GM13976 (cell line): ENCODE results near the gene MEN1.

Source experiments
- DNase-seq: peaks from one replicate; pipeline ENCODE4 v3.0.0; 2012; ENCODE audit warnings: low spot score
- CTCF ChIP-seq: IDR thresholded peaks from 2 replicates; pipeline ENCODE4 v1.5.1; 2012; ENCODE audit warnings: borderline replicate concordance, mild to moderate bottlenecking; ENCODE audit not compliant: insufficient read depth; ENCODE audit errors: extremely low read depth, missing control alignments, control extremely low read depth
- in situ Hi-C: fragments of 300-500 bp; cut with MboI; formaldehyde crosslinking; loops from one replicate; pipeline ENCODE4 v1.12.0; 2022; ENCODE audit warnings: low sequenced_read_pairs, mixed read lengths, inconsistent platforms; ENCODE audit not compliant: unreplicated experiment

MEN1 gene

GRCh38 chr11:64794526-64794925, 15.8 kb downstream of the MEN1 start:
- no peak for DNase-seq
- in situ Hi-C loops = no loop called here
- no peak for TF ChIP-seq CTCF

DNA sequence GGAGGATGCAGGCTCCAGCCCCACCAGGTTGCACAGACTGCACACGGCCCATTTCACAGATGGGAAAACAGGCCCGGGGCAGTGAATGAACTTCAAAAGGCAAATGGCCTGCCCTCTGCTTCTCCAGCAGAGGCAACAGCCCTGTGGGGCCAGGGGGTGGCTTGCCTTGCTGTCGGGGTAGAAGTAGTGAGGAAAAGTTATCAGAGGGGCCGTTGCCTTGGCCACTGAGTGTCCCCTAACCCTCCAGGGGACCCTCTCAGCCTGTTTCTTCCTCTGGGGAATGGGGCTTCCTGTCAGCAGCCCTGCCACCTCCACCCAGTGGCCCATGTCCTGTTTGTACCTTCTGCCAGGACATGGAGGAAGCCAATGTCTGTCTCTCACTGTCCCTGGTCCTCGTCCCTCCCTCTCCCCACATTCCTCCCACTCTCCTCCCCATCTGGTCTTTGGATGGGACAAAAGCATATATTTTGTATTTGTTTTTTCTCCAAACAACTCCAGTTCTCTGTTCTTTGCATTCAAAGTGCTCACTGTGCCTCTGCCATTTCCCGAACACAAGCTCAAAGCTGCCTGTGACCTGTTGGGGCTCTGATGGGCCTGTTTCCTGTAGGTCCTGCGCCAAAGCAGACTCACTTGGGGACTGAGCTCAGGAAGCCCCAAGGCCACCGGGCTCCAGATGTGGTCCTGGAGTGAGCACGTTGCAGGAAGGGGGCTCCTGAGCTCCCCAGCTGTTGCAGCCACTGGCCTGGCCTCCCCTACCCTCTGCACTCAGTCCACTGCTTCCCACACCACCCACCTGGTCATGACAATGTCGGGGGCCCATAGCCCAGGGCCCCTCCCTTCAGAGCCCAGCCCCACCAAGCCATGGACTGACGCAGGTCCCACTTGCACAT, 16.8 kb downstream of the MEN1 start:
- TF ChIP-seq CTCF = no peak
- DNase-seq = peak; percentile 12
- in situ Hi-C loops = no loop called here

- TF ChIP-seq CTCF = no peak
- in situ Hi-C loops = no loop called here
- DNase-seq = no peak
These were observed 17.9 kb downstream of the MEN1 start for GRCh38 chr11:64792482-64792881.

GRCh38 chr11:64791781-64792291, 18.5 kb downstream of the MEN1 start:
- in situ Hi-C loops = no loop called here
- TF ChIP-seq CTCF = no peak
- peak; percentile 12 for DNase-seq

DNA sequence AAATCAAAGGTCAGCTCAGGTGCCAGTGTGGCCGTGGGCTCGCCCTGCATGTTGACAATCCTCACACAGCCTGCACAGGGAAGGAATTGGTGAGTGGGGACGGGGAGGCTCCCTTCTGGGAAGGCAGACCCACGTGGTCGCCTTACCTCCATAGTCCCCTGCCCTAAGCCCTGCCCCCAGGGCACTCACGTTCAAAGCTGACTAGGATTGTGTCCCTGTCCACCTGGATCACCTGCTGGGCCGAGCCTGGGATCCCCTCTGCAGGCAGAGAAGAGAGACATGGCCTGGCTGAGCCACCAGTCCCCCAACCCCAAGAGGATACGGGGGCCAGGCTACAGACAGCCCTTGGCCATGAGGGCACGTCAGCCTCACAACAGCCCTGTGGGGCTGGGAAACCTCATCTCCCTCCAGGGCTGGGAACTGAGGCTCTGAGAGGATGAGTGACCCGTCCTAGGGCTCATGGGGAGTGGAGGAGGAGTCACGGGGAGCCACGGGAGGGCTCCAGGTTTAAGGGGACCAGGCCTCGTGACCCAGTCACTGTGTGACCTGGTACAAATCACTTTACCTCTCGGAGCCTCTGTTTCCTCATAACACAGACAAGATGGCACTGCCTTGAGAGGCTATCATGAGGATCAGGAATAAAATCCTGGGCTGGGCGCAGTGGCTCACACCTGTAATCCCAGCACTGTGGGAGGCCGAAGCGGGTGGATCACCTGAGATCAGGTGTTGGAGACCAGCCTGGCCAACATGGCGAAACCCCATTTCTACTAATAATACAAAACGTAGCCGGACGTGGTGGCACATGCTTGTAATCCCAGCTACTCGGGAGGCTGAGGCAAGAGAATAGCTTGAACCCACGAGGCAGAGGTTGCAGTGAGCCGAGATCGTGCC, 19.9 kb downstream of the MEN1 start:
- in situ Hi-C loops = no loop called here
- TF ChIP-seq CTCF = no peak
- DNase-seq = peak; percentile 9
